ENCODE results near the gene VLDLR. TPM values are rescaled to one million over a fixed set of nuclear protein-coding genes. Genes with fewer than 3 reads are reported as not detected.

The VLDLR gene
- total and polyA plus RNA-seq, 2 donors (not counting 1 experiment from before 2014, with no cell fraction given) = 11.9 to 26.3 TPM

DNA sequence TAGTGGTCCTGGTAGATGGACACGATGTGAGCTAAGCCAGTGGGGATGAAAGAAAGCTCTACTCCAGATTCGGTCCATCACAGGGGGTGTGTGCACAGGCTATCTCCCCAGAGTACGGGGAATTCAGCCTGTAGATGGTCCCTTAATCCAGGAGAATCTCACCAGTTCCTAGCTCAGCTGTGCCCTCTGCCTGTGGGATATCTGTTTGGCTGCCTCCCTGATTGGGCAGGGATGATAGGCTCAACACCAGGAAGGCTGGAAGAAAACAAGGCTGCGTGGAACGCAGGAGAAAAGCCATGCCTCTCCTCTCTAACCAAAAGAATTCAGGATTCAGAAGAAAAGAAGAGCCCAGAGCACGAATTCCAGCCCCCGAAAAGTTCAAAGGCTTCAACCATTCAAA is 40.9 kb downstream of the VLDLR start:
- Histone ChIP-seq H3K9ac (ENCODE audit: insufficient read depth, low read length) (no peak overlapping the region), H3K27me3 (ENCODE audit: control insufficient read depth, insufficient read depth, low read length) (no peaks in the 10 kb centered on the region), H3K9me3 (ENCODE audit: control insufficient read depth, insufficient read depth, low read depth, low read length) (no peaks in the 10 kb centered on the region), H3K4me2 (ENCODE audit: extremely low read depth, insufficient read depth, low read length) (no peak overlapping the region), H3K4me1 (ENCODE audit: control insufficient read depth, extremely low read depth, insufficient read depth, low read length) (no peaks in the 10 kb centered on the region), H2AFZ (ENCODE audit: low read length) (no peak overlapping the region), H3K27ac (ENCODE audit: insufficient read depth, low read length) (no peak overlapping the region), H3K4me3 (replicated peaks in 1 of 4; ENCODE audit: control extremely low read depth in 1 of 4, insufficient read depth in 1 of 4, low read depth in 3 of 4, low read length in 4 of 4) (no peak overlapping the region), H4K20me1 (ENCODE audit: control insufficient read depth, extremely low read depth, insufficient read depth, low read length) (no peaks in the 10 kb centered on the region), H3K36me3 (ENCODE audit: control insufficient read depth, insufficient read depth, low read length) (no peaks in the 10 kb centered on the region), H3K79me2 (ENCODE audit: control insufficient read depth, insufficient read depth, low read length) (no peaks in the 10 kb centered on the region)
- TF ChIP-seq, protein P1, sequence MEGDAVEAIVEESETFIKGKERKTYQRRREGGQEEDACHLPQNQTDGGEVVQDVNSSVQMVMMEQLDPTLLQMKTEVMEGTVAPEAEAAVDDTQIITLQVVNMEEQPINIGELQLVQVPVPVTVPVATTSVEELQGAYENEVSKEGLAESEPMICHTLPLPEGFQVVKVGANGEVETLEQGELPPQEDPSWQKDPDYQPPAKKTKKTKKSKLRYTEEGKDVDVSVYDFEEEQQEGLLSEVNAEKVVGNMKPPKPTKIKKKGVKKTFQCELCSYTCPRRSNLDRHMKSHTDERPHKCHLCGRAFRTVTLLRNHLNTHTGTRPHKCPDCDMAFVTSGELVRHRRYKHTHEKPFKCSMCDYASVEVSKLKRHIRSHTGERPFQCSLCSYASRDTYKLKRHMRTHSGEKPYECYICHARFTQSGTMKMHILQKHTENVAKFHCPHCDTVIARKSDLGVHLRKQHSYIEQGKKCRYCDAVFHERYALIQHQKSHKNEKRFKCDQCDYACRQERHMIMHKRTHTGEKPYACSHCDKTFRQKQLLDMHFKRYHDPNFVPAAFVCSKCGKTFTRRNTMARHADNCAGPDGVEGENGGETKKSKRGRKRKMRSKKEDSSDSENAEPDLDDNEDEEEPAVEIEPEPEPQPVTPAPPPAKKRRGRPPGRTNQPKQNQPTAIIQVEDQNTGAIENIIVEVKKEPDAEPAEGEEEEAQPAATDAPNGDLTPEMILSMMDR (conservative IDR thresholded peaks at IDR 0.05 in 1 of 2, IDR thresholded peaks at IDR 0.05 in 1 of 2; ENCODE audit: low read depth in 1 of 2, low read length in 2 of 2) = peak in 1 of 2 donors; percentile 12
- no peak for TF ChIP-seq EZH2 (IDR thresholded peaks at IDR 0.05; ENCODE audit: low read length, missing control alignments)
- no peak for DNase-seq (ENCODE audit: low read depth in 2 of 2)

DNA sequence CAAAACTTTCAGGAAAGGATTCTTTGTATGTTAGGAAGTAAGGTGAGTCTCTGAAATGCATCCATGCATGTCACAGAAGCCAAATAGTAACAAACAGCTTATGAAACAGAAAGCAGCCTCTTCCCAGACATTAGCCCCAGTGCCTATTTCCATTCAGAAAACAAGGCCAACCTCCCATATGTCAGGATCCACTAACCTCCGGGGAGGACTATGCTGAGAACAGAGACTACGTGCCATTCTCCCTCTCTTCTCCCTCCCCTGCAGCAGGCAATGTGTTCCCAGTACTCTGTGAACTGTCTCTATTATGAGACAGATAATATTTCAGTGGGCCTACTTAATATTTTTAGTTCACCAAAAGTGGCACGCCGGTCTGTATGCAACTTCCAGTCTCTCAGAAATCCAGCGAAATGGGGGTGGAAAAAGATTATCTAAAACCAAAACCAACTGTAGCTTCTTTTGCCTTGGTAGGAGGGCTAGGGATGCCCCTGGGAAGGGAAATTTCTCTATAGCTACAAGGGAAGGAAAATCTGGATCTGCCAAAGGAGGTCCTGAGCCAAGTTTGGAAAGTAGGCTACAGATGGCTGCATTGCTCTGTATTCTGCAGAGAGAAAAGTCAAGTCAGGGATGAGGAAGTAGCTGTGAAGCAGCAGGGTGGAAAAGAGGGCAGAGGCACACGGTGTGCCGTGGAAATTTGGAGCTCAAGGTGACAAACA is 42.0 kb downstream of the VLDLR start:
- Histone ChIP-seq H3K4me3 (replicated peaks in 1 of 4; ENCODE audit: control extremely low read depth in 1 of 4, insufficient read depth in 1 of 4, low read depth in 3 of 4, low read length in 4 of 4) (no peak overlapping the region), H3K27me3 (ENCODE audit: control insufficient read depth, insufficient read depth, low read length) (no peaks in the 10 kb centered on the region), H3K79me2 (ENCODE audit: control insufficient read depth, insufficient read depth, low read length) (no peaks in the 10 kb centered on the region), H3K36me3 (ENCODE audit: control insufficient read depth, insufficient read depth, low read length) (no peaks in the 10 kb centered on the region), H3K9ac (ENCODE audit: insufficient read depth, low read length) (no peak overlapping the region), H2AFZ (ENCODE audit: low read length) (no peak overlapping the region), H3K9me3 (ENCODE audit: control insufficient read depth, insufficient read depth, low read depth, low read length) (no peaks in the 10 kb centered on the region), H3K4me1 (ENCODE audit: control insufficient read depth, extremely low read depth, insufficient read depth, low read length) (no peaks in the 10 kb centered on the region), H4K20me1 (ENCODE audit: control insufficient read depth, extremely low read depth, insufficient read depth, low read length) (no peaks in the 10 kb centered on the region), H3K4me2 (ENCODE audit: extremely low read depth, insufficient read depth, low read length) (no peak overlapping the region), H3K27ac (ENCODE audit: insufficient read depth, low read length) (no peak overlapping the region)
- TF ChIP-seq, protein P1 (conservative IDR thresholded peaks at IDR 0.05 in 1 of 2, IDR thresholded peaks at IDR 0.05 in 1 of 2; ENCODE audit: low read depth in 1 of 2, low read length in 2 of 2) = no peak
- no peak for TF ChIP-seq EZH2 (IDR thresholded peaks at IDR 0.05; ENCODE audit: low read length, missing control alignments)
- DNase-seq (ENCODE audit: low read depth in 2 of 2) = no peak

DNA sequence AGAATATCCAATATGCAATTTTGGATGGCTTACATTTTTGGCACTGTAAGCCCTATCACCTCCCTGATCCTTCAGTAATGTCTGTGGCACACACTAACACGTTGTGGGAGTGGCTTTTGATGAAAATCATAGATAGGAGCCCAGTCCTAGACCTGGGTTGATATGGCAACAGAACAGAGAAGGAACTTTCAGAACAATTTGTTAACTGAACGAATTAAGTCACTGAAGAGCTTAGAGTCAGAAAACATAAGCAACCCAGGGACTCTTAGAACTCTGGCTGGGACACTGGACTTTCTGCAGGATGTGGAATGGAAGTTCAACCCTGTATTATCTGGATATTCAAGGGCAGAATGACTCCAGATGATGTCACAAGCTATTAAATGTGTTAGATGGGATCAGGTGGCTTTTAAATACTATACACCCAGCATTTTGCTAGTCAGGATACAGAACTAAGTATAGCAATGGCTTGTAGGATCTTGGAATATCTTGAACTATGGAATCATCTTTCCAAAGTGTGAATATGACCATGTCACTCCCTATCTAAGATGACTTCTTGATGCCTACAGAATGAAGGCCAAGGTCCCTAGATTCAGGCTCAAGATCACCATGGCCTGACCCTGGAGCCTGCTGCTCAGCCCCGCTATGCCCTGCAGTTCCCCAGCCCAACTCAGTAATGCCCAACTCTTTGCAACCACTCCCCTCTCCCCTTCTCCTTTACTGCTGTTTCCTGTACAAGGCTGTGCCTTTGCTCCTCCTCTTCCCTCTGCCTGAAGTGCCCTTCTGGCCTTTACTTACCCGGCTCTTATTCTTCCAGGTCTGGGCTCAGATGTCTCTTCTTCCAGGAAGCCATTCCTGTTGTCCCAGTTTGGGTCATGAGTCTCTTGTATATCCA is 42.8 kb downstream of the VLDLR start:
- no peak overlapping the region for H3K27ac ChIP-seq (ENCODE audit: insufficient read depth, low read length)
- H3K36me3 ChIP-seq (ENCODE audit: control insufficient read depth, insufficient read depth, low read length) = no peaks in the 10 kb centered on the region
- no peaks in the 10 kb centered on the region for H3K9me3 ChIP-seq (ENCODE audit: control insufficient read depth, insufficient read depth, low read depth, low read length)
- no peaks in the 10 kb centered on the region for H4K20me1 ChIP-seq (ENCODE audit: control insufficient read depth, extremely low read depth, insufficient read depth, low read length)
- H3K9ac ChIP-seq (ENCODE audit: insufficient read depth, low read length) = no peak overlapping the region
- TF ChIP-seq EZH2 (IDR thresholded peaks at IDR 0.05; ENCODE audit: low read length, missing control alignments) = no peak
- TF ChIP-seq, protein P1 (conservative IDR thresholded peaks at IDR 0.05 in 1 of 2, IDR thresholded peaks at IDR 0.05 in 1 of 2; ENCODE audit: low read depth in 1 of 2, low read length in 2 of 2) = no peak
- H3K4me1 ChIP-seq (ENCODE audit: control insufficient read depth, extremely low read depth, insufficient read depth, low read length) = no peaks in the 10 kb centered on the region
- no peaks in the 10 kb centered on the region for H3K79me2 ChIP-seq (ENCODE audit: control insufficient read depth, insufficient read depth, low read length)
- DNase-seq (ENCODE audit: low read depth in 2 of 2) = no peak
- no peak overlapping the region for H2AFZ ChIP-seq (ENCODE audit: low read length)
- H3K4me2 ChIP-seq (ENCODE audit: extremely low read depth, insufficient read depth, low read length) = no peak overlapping the region
- H3K4me3 ChIP-seq (replicated peaks in 1 of 4; ENCODE audit: control extremely low read depth in 1 of 4, insufficient read depth in 1 of 4, low read depth in 3 of 4, low read length in 4 of 4) = no peak overlapping the region
- no peaks in the 10 kb centered on the region for H3K27me3 ChIP-seq (ENCODE audit: control insufficient read depth, insufficient read depth, low read length)

All from fibroblast of lung (primary cell).